T-cell (primary cell): Measurements from ENCODE around the gene ANKRD44. TPM values are rescaled to one million over a fixed set of nuclear protein-coding genes. Genes with fewer than 3 reads are reported as not detected.

Experiments
- ATAC-seq, 4 experiments: fragments of 200-7000 bp in 3 of 4; fragments of 150-1000 bp in 1 of 4; cut with Tn5 transposase; replicated peaks in 1 of 4; 1 replicate in 3 of 4; 2 replicates in 1 of 4; pipeline ENCODE4 v1.10.0; 2021; ENCODE audit warnings: moderate library complexity in 3 of 4, mild to moderate bottlenecking in 2 of 4, moderate number of reproducible peaks in 1 of 4
- CTCF ChIA-PET, 2 donors: fragments of 300-600 bp; sonication (Branson Sonifier 250); formaldehyde crosslinking; loops; one replicate each; lab custom pipeline; 2022; ENCODE audit warnings: antibody characterized with exemption in 2 of 2; lab: Charles Lee
- POLR2A ChIA-PET, 2 donors: fragments of 300-600 bp; sonication (Branson Sonifier 250); formaldehyde crosslinking; loops; one replicate each; lab custom pipeline; 2022; ENCODE audit warnings: antibody characterized with exemption in 2 of 2; lab: Charles Lee
- DNase-seq, 35 experiments: peaks; one replicate each; pipeline versions ENCODE4 v3.0.0 to v3.0.0-alpha.2; 2013 to 2023
- H3K27ac ChIP-seq: one replicate; pipeline ENCODE4 v1.5.1; 2013; ENCODE audit warnings: low read length
- H3K27me3 ChIP-seq, 2 experiments: replicated peaks in 1 of 2; 1 replicate in 1 of 2; 2 replicates in 1 of 2; pipeline versions ENCODE4 v1.6.1 to v1.7.0; 2013; ENCODE audit warnings: low read length in 1 of 2, mixed read lengths in 1 of 2; ENCODE audit not compliant: control insufficient read depth in 2 of 2, insufficient read depth in 2 of 2; ENCODE audit errors: extremely low read depth in 1 of 2
- H3K36me3 ChIP-seq, 2 donors: 1 replicate in 1 of 2; 2 replicates in 1 of 2; pipeline versions ENCODE4 v1.6.1 to v1.7.0; 2013; ENCODE audit warnings: low read length in 1 of 2; ENCODE audit not compliant: control insufficient read depth in 2 of 2, insufficient read depth in 1 of 2; ENCODE audit errors: extremely low read depth in 1 of 2
- H3K4me1 ChIP-seq, 2 experiments: 1 replicate in 1 of 2; 2 replicates in 1 of 2; pipeline versions ENCODE4 v1.6.1 to v1.7.0; 2013; ENCODE audit warnings: low read length in 2 of 2, mixed read lengths in 1 of 2; ENCODE audit not compliant: insufficient read depth in 2 of 2, control insufficient read depth in 1 of 2; ENCODE audit errors: extremely low read depth in 1 of 2
- H3K4me3 ChIP-seq, 2 donors: 1 replicate in 1 of 2; 2 replicates in 1 of 2; pipeline versions ENCODE4 v1.5.1 to v1.7.0; 2013; ENCODE audit warnings: mild to moderate bottlenecking in 2 of 2, low read length in 1 of 2, moderate library complexity in 1 of 2; ENCODE audit not compliant: control insufficient read depth in 1 of 2; ENCODE audit errors: extremely low read depth in 1 of 2
- H3K9me3 ChIP-seq: 2 replicates; pipeline ENCODE4 v1.7.0; 2013
- H3K27ac Mint-ChIP-seq, 2 donors: one replicate each; pipeline ENCODE4 v1.8.0; 2020 to 2021; ENCODE audit warnings: mild to moderate bottlenecking in 2 of 2, mixed read lengths in 2 of 2
- H3K27me3 Mint-ChIP-seq, 2 donors: one replicate each; pipeline ENCODE4 v1.8.0; 2021 to 2022; ENCODE audit warnings: mixed read lengths in 2 of 2
- H3K36me3 Mint-ChIP-seq: one replicate; pipeline ENCODE4 v1.8.0; 2021; ENCODE audit warnings: mixed read lengths
- H3K4me1 Mint-ChIP-seq, 3 donors: one replicate each; pipeline ENCODE4 v1.8.0; 2020 to 2022; ENCODE audit warnings: mixed read lengths in 3 of 3, mild to moderate bottlenecking in 1 of 3
- H3K4me3 Mint-ChIP-seq, 3 donors: one replicate each; pipeline ENCODE4 v1.8.0; 2020 to 2022; ENCODE audit warnings: mild to moderate bottlenecking in 3 of 3, mixed read lengths in 3 of 3, moderate library complexity in 3 of 3
- H3K9me3 Mint-ChIP-seq, 3 donors: one replicate each; pipeline ENCODE4 v1.8.0; 2020 to 2022; ENCODE audit warnings: mixed read lengths in 3 of 3
- WGBS: methylation state at CpG from one replicate; pipeline ENCODE4 v1.1.5; 2013; ENCODE audit warnings: missing lambda C conversion rate; ENCODE audit not compliant: insufficient coverage; 5-methylcytosine and 5-hydroxymethylcytosine counted together
- total RNA-seq, 35 experiments: library from RNA in 6 of 35; stranded (reverse) in 6 of 35; fragments of 120-200 nt in 1 of 35; gene quantifications; one replicate each; pipeline versions ENCODE4 v1.2.1 to v1.2.4 and lab custom pipeline; 2013 to 2026

The ANKRD44 gene
- total RNA-seq, 5 donors from 2014 or later (not counting 1 experiment from before 2014, with no cell fraction given), result 225 to 333 (median 238) TPM

DNA sequence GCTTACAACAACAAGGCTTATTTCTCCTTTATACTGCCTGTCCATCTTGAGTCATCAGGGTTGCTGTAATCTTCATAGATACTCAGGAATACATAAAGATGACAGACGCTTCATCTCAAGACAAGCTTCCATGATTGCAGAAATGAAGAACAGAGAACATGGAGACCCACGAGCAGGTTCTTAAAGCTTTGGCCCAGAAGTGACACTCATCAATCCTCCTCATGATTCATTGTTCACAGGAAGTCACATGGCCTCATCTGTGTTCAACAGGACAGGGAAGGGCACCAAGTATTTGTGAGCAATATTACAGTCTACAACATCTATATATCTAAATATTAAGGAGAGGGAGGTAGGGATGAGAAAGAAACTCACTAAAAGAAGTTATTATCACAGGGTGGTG lies 347.5 kb downstream of the ANKRD44 start:
- peak in 1 of 4 experiments; percentile 74 for ATAC-seq
- H3K9me3 Mint-ChIP-seq, result peaks cover 0 to 3% (median 0%) of the 10 kb centered on the region in 3 donors

DNA sequence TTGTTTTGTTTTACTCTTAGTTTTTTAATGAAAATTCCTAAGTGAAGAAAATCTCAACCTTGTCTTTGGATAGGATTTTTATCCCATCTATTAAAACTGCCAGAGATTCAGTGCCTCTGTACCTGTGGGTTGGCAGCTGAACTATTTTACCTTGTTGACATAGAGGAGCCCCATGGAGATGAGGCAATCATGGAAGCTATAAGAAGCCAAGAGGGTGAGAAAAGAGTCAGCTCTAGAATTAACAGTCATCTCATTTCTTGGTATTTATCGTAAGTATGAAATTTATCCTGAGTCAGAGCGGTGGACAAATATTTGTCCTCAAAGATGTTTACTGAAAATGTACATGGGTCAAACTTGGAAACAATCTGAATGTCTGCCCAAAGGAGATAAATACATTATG lies 348.3 kb downstream of the ANKRD44 start:
- Mint-ChIP-seq H3K27me3 (no peaks in the 10 kb centered on the region), H3K36me3 (peaks cover 11% of the 10 kb centered on the region), H3K9me3 (no peaks in the 10 kb centered on the region), H3K4me1 (peaks cover 5 to 16% (median 6%) of the 10 kb centered on the region in 3 donors), H3K4me3 (no peak overlapping the region), H3K27ac (no peak overlapping the region)
- H3K27me3 ChIP-seq, result no peaks in the 10 kb centered on the region
- ChIA-PET CTCF (no interaction called here), POLR2A (no interaction called here)
- ATAC-seq (no peak), DNase-seq (no peak)
- no peak overlapping the region for H3K4me3 ChIP-seq
- H3K27ac ChIP-seq, result no peak overlapping the region
- H3K9me3 ChIP-seq, result no peaks in the 10 kb centered on the region
- H3K36me3 ChIP-seq, result no peaks in the 10 kb centered on the region
- 20% methylated on average over 1 of the region's 2 CpGs for WGBS
- H3K4me1 ChIP-seq, result no peaks in the 10 kb centered on the region

More for the DNA sequence above, 347.5 kb downstream of the ANKRD44 start:
- Mint-ChIP-seq H3K36me3 (peaks cover 11% of the 10 kb centered on the region), H3K4me1 (peaks cover 5 to 16% (median 6%) of the 10 kb centered on the region in 3 donors), H3K27ac (no peak overlapping the region), H3K27me3 (no peaks in the 10 kb centered on the region), H3K4me3 (no peak overlapping the region)
- no peaks in the 10 kb centered on the region for H3K36me3 ChIP-seq
- H3K27me3 ChIP-seq, result no peaks in the 10 kb centered on the region
- no peaks in the 10 kb centered on the region for H3K9me3 ChIP-seq
- 40% methylated on average over 1 of the region's 2 CpGs for WGBS
- no peak for DNase-seq
- POLR2A ChIA-PET, result interaction anchor here (0.5 to 0.6 kb wide), 2 partner anchors 9 to 196 kb away, joined by 3 to 6 read pairs; no protein-coding TSS in a partner anchor
- H3K27ac ChIP-seq, result no peak overlapping the region
- H3K4me3 ChIP-seq, result no peak overlapping the region
- CTCF ChIA-PET, result no interaction called here
- H3K4me1 ChIP-seq, result no peaks in the 10 kb centered on the region

DNA sequence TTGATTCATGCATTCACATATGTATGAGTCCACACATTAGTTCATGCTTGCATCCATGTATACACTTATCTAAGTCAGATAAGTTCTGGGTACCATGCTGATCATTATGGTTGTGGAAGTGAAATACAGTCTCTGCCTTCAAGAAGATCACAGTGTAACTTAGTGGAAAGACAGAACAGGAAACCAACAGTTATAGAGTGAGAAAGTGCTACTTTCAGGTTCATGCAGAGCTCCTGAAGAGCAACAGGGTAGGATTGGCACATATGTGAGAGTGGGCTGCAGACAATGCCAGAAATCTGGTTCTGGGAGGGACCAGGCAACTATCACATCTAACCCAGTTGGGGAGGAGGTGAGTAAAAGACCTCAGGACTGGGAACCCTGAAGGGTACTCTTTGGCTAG lies 348.7 kb downstream of the ANKRD44 start:
- Mint-ChIP-seq H3K4me3 (no peak overlapping the region), H3K4me1 (peaks cover 5 to 16% (median 6%) of the 10 kb centered on the region in 3 donors), H3K36me3 (peaks cover 11% of the 10 kb centered on the region), H3K27me3 (no peaks in the 10 kb centered on the region), H3K27ac (no peak overlapping the region), H3K9me3 (no peaks in the 10 kb centered on the region)
- ChIA-PET CTCF (no interaction called here), POLR2A (no interaction called here)
- H3K27ac ChIP-seq, result no peak overlapping the region
- H3K36me3 ChIP-seq, result no peaks in the 10 kb centered on the region
- H3K27me3 ChIP-seq, result no peaks in the 10 kb centered on the region
- H3K4me3 ChIP-seq, result no peak overlapping the region
- H3K9me3 ChIP-seq, result no peaks in the 10 kb centered on the region
- DNase-seq (no peak), ATAC-seq (no peak)
- H3K4me1 ChIP-seq, result no peaks in the 10 kb centered on the region

DNA sequence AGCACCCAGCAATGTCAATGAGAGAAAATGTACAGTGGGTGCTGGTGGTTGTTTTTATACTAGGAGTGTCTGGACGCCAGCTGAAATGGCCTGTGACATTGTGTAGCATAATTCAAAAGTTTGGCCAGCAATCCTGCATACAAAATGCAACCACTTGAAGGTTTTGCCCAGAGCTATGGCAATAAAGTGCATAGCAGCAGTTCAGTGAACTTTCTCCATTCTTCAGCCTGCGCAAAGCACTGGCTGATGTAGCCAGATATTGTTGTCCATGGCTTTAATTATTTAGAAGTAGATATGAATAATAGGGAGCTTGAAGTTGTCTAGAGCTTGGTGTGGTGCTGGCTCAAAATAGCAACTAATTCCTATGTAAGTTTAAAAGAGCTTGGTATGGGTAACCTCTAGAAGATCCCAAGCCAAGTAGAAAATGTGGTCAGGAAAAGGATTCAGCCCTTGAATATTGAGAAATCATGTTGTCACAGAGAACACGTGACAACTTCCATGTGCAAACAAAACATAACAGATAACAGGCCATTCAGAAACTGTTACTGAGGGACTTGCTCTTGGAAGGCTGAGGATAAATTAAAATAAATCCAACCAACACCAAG lies 350.7 kb downstream of the ANKRD44 start:
- ChIA-PET CTCF (no interaction called here), POLR2A (interaction anchor here in 1 of 2 donors (0.6 kb wide), 1 partner anchor 103 kb away, joined by 3 read pairs; no protein-coding TSS in a partner anchor)
- Histone ChIP-seq H3K27ac (no peak overlapping the region), H3K9me3 (no peaks in the 10 kb centered on the region), H3K4me3 (no peak overlapping the region), H3K36me3 (no peaks in the 10 kb centered on the region), H3K27me3 (no peaks in the 10 kb centered on the region), H3K4me1 (no peaks in the 10 kb centered on the region)
- no CpG with 5 or more reads among the region's 3 CpGs for WGBS
- ATAC-seq (no peak), DNase-seq (no peak)
- no peak overlapping the region for H3K4me3 Mint-ChIP-seq
- H3K27ac Mint-ChIP-seq, result no peak overlapping the region
- H3K4me1 Mint-ChIP-seq, result peaks cover 5 to 16% (median 6%) of the 10 kb centered on the region in 3 donors
- H3K36me3 Mint-ChIP-seq, result peaks cover 3% of the 10 kb centered on the region
- H3K27me3 Mint-ChIP-seq, result peaks cover under 1 to 3% of the 10 kb centered on the region in 2 donors
- no peaks in the 10 kb centered on the region for H3K9me3 Mint-ChIP-seq

DNA sequence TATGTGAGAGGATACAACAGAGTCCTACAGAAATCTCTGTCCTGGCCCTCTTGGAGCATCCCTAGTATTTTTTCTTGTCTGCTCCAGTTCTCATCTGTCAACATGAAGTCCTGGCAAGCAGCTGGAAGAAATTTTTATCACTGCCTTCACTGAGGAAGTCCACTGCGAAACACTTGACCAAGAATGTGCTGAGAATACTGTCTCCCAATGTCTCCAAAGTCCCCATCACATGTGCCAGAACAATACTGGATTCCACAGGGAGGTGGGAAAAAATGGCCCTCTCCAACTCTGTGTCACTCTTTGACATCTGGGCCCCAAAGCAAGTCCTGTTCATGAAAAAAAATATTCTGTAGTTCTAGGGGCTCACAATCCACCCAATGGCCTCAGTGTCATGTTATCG lies 351.3 kb downstream of the ANKRD44 start:
- ChIA-PET CTCF (no interaction called here), POLR2A (interaction anchor here in 1 of 2 donors (0.7 kb wide), 1 partner anchor 12 kb away, joined by 6 read pairs; no protein-coding TSS in a partner anchor)
- H3K9me3 ChIP-seq, result no peaks in the 10 kb centered on the region

DNA sequence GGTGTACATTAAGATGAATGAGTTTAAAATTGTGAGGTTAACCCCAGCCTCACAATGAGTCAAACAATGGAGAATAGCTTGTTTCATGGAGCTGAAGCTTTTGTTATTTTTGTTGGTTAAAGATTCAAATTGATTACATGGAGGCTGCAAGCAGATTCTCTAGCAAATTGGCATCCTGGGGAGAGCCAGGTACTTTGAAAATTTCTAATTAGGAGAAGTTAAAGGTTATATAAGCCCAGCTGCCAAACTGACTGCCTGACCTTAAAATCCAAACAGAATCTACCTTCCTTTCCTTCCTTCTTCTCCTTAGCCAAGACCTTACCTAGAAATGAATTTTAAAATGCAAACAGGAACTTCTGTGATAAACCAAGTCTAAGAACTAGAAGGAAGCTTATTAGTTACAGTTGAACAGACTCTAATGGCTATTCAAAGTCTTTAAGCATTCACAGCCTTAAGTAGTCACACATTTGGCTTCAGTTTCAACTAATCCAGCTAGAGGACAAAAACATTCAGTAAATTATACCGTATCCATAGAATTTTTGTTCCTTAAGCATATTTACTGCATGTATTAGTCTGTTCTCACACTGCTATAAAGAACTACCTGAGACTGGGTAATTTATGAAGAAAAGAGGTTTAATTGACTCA lies 352.6 kb downstream of the ANKRD44 start:
- CTCF ChIA-PET, result no interaction called here
- no peak overlapping the region for H3K27ac ChIP-seq

More for the DNA sequence above, 351.3 kb downstream of the ANKRD44 start:
- Mint-ChIP-seq H3K36me3 (peaks cover 3% of the 10 kb centered on the region), H3K4me1 (peaks cover 5 to 16% (median 6%) of the 10 kb centered on the region in 3 donors), H3K9me3 (no peaks in the 10 kb centered on the region), H3K27ac (no peak overlapping the region), H3K4me3 (no peak overlapping the region), H3K27me3 (peaks cover 2 to 3% of the 10 kb centered on the region in 2 donors)
- Histone ChIP-seq H3K4me3 (no peak overlapping the region), H3K4me1 (no peaks in the 10 kb centered on the region), H3K36me3 (no peaks in the 10 kb centered on the region), H3K27ac (no peak overlapping the region), H3K27me3 (no peaks in the 10 kb centered on the region)
- 100% methylated on average over 1 of the region's 2 CpGs for WGBS
- DNase-seq (no peak), ATAC-seq (no peak)

More for the DNA sequence above, 352.6 kb downstream of the ANKRD44 start:
- Mint-ChIP-seq H3K4me1 (peaks cover 2 to 11% (median 6%) of the 10 kb centered on the region in 3 donors), H3K27ac (no peak overlapping the region), H3K9me3 (no peaks in the 10 kb centered on the region), H3K4me3 (no peak overlapping the region), H3K36me3 (peaks cover 2% of the 10 kb centered on the region), H3K27me3 (peaks cover 2 to 3% of the 10 kb centered on the region in 2 donors)
- WGBS, result no CpG with 5 or more reads among the region's 1 CpG
- no peak for ATAC-seq
- Histone ChIP-seq H3K36me3 (no peaks in the 10 kb centered on the region), H3K9me3 (no peaks in the 10 kb centered on the region), H3K27me3 (no peaks in the 10 kb centered on the region), H3K4me3 (no peak overlapping the region), H3K4me1 (no peaks in the 10 kb centered on the region)
- no peak for DNase-seq
- POLR2A ChIA-PET, result interaction anchor here in 1 of 2 donors (0.6 kb wide), 1 partner anchor 834 kb away, joined by 3 read pairs; no protein-coding TSS in a partner anchor
